ENCODE measurements around the gene ACOX2. TPM values are rescaled to one million over a fixed set of nuclear protein-coding genes. Genes with fewer than 3 reads are reported as not detected.

ACOX2 gene
- polyA plus RNA-seq, 2 of the 4 experiments (the other 2 are of a cell fraction), result 4.8 to 23.2 TPM

DNA sequence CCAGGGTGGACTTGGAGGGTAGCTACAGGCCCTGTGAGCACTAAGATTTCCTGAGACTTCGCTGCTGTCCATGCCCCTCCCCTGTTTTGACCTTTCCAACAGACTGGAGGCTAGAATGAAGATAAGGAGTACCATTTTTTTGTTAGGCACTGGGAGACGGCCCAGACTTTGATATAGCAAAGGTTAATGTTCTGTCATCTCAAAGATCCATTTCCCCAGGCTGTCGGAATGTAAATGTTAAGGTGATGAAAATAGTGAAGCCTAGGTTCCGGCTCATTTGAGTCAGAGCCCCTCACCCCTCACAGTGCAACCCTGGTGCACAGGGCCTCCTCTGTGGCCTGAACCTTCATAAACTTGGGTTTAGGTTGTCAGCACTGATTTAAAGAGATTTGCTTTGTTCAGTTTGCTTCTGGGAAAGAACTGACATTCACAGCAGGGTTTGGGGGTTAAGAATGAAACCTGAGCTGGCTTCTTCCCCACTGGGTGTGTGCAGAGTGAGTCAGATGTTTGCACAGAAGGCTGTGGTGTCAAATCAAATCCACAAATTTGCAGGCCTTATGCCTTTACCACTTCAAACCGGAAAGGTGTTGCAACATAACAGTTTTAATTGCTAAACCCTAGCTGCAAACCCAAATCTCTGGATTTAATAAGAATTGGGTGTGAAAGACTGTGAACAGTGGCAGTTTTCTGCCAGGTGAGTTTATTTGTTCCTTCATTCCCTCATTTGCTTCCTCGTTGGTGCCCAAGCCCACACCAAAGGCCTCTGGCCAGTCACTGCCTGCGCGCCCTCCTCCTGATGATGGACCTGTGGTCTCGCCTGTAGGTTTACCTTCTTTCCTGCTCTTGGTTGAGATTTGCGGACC lies 65.7 kb downstream of the ACOX2 start (continued):
- TF ChIP-seq ZC3H11A (IDR thresholded peaks at IDR 0.05) (no peak), CEBPB (IDR thresholded peaks at IDR 0.05) (peak; percentile 97 to 99), CBX8 (IDR thresholded peaks at IDR 0.05) (no peak), JUNB (IDR thresholded peaks at IDR 0.05) (peak; percentile 96), TP53 (CRISPR knock-in tag; IDR thresholded peaks at IDR 0.05) (no peak), HOXB13 (CRISPR knock-in tag; IDR thresholded peaks at IDR 0.05; ENCODE audit: low read depth) (no peak), RFX5 (IDR thresholded peaks at IDR 0.05) (no peak), ZFP36 (IDR thresholded peaks at IDR 0.05; ENCODE audit: borderline replicate concordance, partially characterized antibody) (peak; percentile 45)
- TF ChIP-seq, protein P1, sequence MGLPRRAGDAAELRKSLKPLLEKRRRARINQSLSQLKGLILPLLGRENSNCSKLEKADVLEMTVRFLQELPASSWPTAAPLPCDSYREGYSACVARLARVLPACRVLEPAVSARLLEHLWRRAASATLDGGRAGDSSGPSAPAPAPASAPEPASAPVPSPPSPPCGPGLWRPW (IDR thresholded peaks at IDR 0.05), result peak; percentile 85
- TF ChIP-seq, protein P2, sequence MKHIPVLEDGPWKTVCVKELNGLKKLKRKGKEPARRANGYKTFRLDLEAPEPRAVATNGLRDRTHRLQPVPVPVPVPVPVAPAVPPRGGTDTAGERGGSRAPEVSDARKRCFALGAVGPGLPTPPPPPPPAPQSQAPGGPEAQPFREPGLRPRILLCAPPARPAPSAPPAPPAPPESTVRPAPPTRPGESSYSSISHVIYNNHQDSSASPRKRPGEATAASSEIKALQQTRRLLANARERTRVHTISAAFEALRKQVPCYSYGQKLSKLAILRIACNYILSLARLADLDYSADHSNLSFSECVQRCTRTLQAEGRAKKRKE (CRISPR knock-in tag; IDR thresholded peaks at IDR 0.05; ENCODE audit: low read depth), result no peak; the same call in 1 of the 2 replicates
- TF ChIP-seq, protein P3, sequence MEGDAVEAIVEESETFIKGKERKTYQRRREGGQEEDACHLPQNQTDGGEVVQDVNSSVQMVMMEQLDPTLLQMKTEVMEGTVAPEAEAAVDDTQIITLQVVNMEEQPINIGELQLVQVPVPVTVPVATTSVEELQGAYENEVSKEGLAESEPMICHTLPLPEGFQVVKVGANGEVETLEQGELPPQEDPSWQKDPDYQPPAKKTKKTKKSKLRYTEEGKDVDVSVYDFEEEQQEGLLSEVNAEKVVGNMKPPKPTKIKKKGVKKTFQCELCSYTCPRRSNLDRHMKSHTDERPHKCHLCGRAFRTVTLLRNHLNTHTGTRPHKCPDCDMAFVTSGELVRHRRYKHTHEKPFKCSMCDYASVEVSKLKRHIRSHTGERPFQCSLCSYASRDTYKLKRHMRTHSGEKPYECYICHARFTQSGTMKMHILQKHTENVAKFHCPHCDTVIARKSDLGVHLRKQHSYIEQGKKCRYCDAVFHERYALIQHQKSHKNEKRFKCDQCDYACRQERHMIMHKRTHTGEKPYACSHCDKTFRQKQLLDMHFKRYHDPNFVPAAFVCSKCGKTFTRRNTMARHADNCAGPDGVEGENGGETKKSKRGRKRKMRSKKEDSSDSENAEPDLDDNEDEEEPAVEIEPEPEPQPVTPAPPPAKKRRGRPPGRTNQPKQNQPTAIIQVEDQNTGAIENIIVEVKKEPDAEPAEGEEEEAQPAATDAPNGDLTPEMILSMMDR (IDR thresholded peaks at IDR 0.05), result no peak

DNA sequence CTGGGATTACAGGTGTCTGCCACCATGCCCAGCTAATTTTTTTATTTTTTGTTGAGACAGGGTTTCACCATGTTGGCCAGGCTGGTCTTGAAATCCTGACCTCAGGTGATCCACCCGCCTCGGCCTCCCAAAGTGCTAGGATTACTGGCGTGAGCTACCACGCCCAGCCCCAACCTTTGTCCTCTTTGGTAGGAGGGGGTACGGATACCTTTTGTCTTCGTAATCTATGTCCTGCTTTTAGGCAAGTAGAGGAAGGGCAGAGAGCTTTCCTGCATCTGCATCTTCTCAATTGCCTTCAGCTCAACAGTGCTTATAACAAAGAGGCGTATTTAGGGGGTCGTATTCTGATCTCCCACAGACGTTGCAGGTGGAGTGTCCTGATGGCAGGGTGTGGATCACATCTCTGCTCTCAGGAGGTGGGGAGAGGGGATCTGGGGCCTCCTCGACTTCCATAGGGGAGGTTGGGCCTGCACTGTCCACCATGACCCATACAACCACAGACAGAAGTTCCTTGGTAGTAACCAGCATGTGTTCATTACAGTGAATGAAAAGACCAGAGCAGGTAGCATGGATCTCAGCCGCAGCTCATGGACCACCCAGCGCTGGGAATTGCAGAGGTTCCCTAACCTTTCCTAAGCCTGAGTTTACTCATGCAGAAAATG lies 66.5 kb downstream of the ACOX2 start:
- peak overlapping the region; percentile 72 for H3K4me2 ChIP-seq
- peaks cover 52% of the 10 kb centered on the region for H3K4me1 ChIP-seq
- H3K9me3 ChIP-seq, result no peaks in the 10 kb centered on the region
- FAIRE-seq, result no peak
- no peak overlapping the region for H3K4me3 ChIP-seq
- POLR2A ChIA-PET, result interaction anchor here (1.0 kb wide), 1 partner anchor 17 kb away, joined by 4 read pairs; no protein-coding TSS in a partner anchor
- peak overlapping the region; percentile 84 to 94 for H3K27ac ChIP-seq
- peak in 1 of 2 experiments; percentile 63; a peak in 2 of 6 replicates for ATAC-seq
- WGBS (ENCODE audit: missing lambda C conversion rate), result 74% methylated on average over 11 of the region's 12 CpGs
- TF ChIP-seq ZNF302 (CRISPR knock-in tag; IDR thresholded peaks at IDR 0.05), result no peak
- no peak for TF ChIP-seq JUNB (IDR thresholded peaks at IDR 0.05)
- TF ChIP-seq FOSB (CRISPR knock-in tag; IDR thresholded peaks at IDR 0.05), result no peak
- TF ChIP-seq MAFK (IDR thresholded peaks at IDR 0.05; ENCODE audit: partially characterized antibody), result no peak
- TF ChIP-seq MYC (IDR thresholded peaks at IDR 0.05; ENCODE audit: borderline replicate concordance, low read length), result no peak
- TF ChIP-seq, protein P4, sequence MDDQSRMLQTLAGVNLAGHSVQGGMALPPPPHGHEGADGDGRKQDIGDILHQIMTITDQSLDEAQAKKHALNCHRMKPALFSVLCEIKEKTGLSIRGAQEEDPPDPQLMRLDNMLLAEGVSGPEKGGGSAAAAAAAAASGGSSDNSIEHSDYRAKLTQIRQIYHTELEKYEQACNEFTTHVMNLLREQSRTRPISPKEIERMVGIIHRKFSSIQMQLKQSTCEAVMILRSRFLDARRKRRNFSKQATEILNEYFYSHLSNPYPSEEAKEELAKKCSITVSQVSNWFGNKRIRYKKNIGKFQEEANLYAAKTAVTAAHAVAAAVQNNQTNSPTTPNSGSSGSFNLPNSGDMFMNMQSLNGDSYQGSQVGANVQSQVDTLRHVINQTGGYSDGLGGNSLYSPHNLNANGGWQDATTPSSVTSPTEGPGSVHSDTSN (IDR thresholded peaks at IDR 0.05), result no peak
- DNase-seq (ENCODE audit: low read depth in 1 of 2, low spot score in 1 of 2), result no peak
- CTCF ChIA-PET, result interaction anchor here (1.2 to 3.4 kb wide), 4 partner anchors 13 to 67 kb away, joined by 3 to 23 read pairs (median 6); partner anchors contain the start of genes ACOX2 and KCTD6

DNA sequence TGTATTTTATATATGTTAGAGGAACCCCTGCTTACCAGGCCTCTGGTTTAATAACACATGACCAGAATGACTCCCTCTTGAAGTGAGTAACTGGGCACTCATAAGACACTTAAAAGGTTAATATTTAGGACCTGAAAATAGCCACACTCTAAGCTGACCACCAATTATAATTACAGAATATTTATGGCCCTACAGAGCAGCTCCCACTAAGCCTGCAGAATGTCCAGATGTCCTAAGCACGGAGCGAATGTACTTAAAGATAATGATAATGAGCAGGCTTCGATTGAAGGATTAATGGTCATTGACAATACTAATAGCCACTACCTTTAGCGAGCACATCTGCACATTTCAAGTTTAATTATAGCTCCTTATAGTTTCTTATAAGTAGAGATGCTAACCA lies 67.9 kb downstream of the ACOX2 start:
- TF ChIP-seq MAFK (IDR thresholded peaks at IDR 0.05; ENCODE audit: partially characterized antibody) (no peak), RCOR1 (IDR thresholded peaks at IDR 0.05; ENCODE audit: low read depth, low read length) (no peak), EHF (CRISPR knock-in tag; IDR thresholded peaks at IDR 0.05) (no peak), EHMT2 (IDR thresholded peaks at IDR 0.05; ENCODE audit: low read depth) (no peak), NFE2L2 (conservative IDR thresholded peaks at IDR 0.05; ENCODE audit: low read length) (no peak), KDM1A (IDR thresholded peaks at IDR 0.05; ENCODE audit: low read depth) (no peak), SMC3 (IDR thresholded peaks at IDR 0.05) (no peak), ESRRA (IDR thresholded peaks at IDR 0.05; ENCODE audit: borderline replicate concordance, low read length) (no peak), ZNF302 (CRISPR knock-in tag; IDR thresholded peaks at IDR 0.05) (no peak), CBX2 (IDR thresholded peaks at IDR 0.05; ENCODE audit: borderline replicate concordance, low read depth) (no peak)
- TF ChIP-seq, protein P2 (CRISPR knock-in tag; IDR thresholded peaks at IDR 0.05; ENCODE audit: low read depth), result no peak
- CTCF ChIA-PET, result interaction anchor here (0.6 to 1.1 kb wide), 3 partner anchors 11 to 1473 kb away, joined by 3 read pairs; no protein-coding TSS in a partner anchor

More for the DNA sequence above, 67.9 kb downstream of the ACOX2 start:
- Histone ChIP-seq H3K27ac (peak overlapping the region in 1 of 2 experiments; percentile 94; a peak in 3 of 6 replicates), H3K4me3 (no peak overlapping the region), H3K9me3 (no peaks in the 10 kb centered on the region), H3K4me1 (peaks cover 48% of the 10 kb centered on the region), H3K4me2 (no peak overlapping the region)
- ATAC-seq, result no peak
- DNase-seq (ENCODE audit: low read depth in 1 of 2, low spot score in 1 of 2), result no peak
- POLR2A ChIA-PET, result no interaction called here
- 92% methylated on average over 4 of the region's 4 CpGs for WGBS (ENCODE audit: missing lambda C conversion rate)
- FAIRE-seq, result no peak
